HEK293 (cell line): ENCODE measurements around the gene MSH4.

Source experiments
- CTCF ChIA-PET: fragments of 350-600 bp; formaldehyde crosslinking; extraction: SDS; loops from one replicate; lab custom pipeline; 2021; ENCODE audit warnings: antibody characterized with exemption; lab: Yijun Ruan, JAX
- POLR2A ChIA-PET: fragments of 300-600 bp; formaldehyde crosslinking; extraction: SDS; loops from one replicate; lab custom pipeline; 2020; ENCODE audit warnings: antibody characterized with exemption, inconsistent platforms; lab: Yijun Ruan, JAX
- H3K27ac ChIP-seq: fragments of 200-500 bp; sonication (Bioruptor generic); 2 replicates; pipeline ENCODE4 v1.5.1; 2014; ENCODE audit warnings: low read depth, low read length, control low read depth, inconsistent platforms; ENCODE audit errors: extremely low read depth
- H3K36me3 ChIP-seq, 2 experiments: fragments of 200-500 bp in 1 of 2; sonication (Bioruptor generic) in 1 of 2; 1 replicate in 1 of 2; 2 replicates in 1 of 2; pipeline ENCODE4 v1.5.1; 2014 to 2017; ENCODE audit warnings: inconsistent platforms in 2 of 2, low read length in 2 of 2; ENCODE audit not compliant: control insufficient read depth in 2 of 2, insufficient read depth in 1 of 2
- H3K4me1 ChIP-seq: fragments of 200-500 bp; sonication (Bioruptor generic); 2 replicates; pipeline ENCODE4 v1.5.1; 2014; ENCODE audit warnings: mild to moderate bottlenecking, low read length, inconsistent platforms; ENCODE audit not compliant: control insufficient read depth, insufficient read depth
- H3K4me3 ChIP-seq: 2 replicates; pipeline ENCODE4 v1.5.1; 2011; ENCODE audit warnings: low read depth, mild to moderate bottlenecking, control low read depth, low read length, moderate library complexity
- H3K9me3 ChIP-seq: fragments of 200-500 bp; sonication (Bioruptor generic); 2 replicates; pipeline ENCODE4 v1.5.1; 2014; ENCODE audit warnings: low read depth, low read length, inconsistent platforms; ENCODE audit not compliant: control insufficient read depth, insufficient read depth
- EGR2 ChIP-seq: fragments of 450-650 bp; formaldehyde crosslinking; IDR thresholded peaks from 2 replicates; pipeline ENCODE4 v1.5.1; 2016; ENCODE audit warnings: low read depth, missing biosample characterization, missing genetic modification characterization
- GLIS1 ChIP-seq: fragments of 450-650 bp; formaldehyde crosslinking; IDR thresholded peaks from 2 replicates; pipeline ENCODE4 v1.5.1; 2016; ENCODE audit warnings: missing biosample characterization, missing genetic modification characterization
- HOXC10 ChIP-seq: sonication (generic); formaldehyde crosslinking; IDR thresholded peaks from 2 replicates; pipeline ENCODE4 v1.8.1; 2023; ENCODE audit warnings: mild to moderate bottlenecking, missing genetic modification reagents
- KLF1 ChIP-seq: fragments of 450-650 bp; formaldehyde crosslinking; IDR thresholded peaks from 2 replicates; pipeline ENCODE4 v1.5.1; 2016; ENCODE audit warnings: missing biosample characterization, missing genetic modification characterization
- KLF16 ChIP-seq: fragments of 450-650 bp; formaldehyde crosslinking; IDR thresholded peaks from 2 replicates; pipeline ENCODE4 v1.5.1; 2017; ENCODE audit warnings: missing biosample characterization, missing genetic modification characterization
- PRDM1 ChIP-seq: fragments of 450-650 bp; formaldehyde crosslinking; IDR thresholded peaks from 2 replicates; pipeline ENCODE4; 2016; ENCODE audit warnings: missing biosample characterization, missing genetic modification characterization
- SCRT2 ChIP-seq: fragments of 450-650 bp; formaldehyde crosslinking; IDR thresholded peaks from 2 replicates; pipeline ENCODE4 v1.5.1; 2016; ENCODE audit warnings: missing biosample characterization, missing genetic modification characterization
- ZFP37 ChIP-seq: fragments of 450-650 bp; formaldehyde crosslinking; IDR thresholded peaks from 2 replicates; pipeline ENCODE4 v1.5.1; 2016; ENCODE audit warnings: missing biosample characterization, missing genetic modification characterization
- ZNF114 ChIP-seq: fragments of 450-650 bp; formaldehyde crosslinking; IDR thresholded peaks from 2 replicates; pipeline ENCODE4 v1.5.0; 2017; ENCODE audit warnings: missing biosample characterization, missing genetic modification characterization
- ZNF221 ChIP-seq: fragments of 450-650 bp; formaldehyde crosslinking; IDR thresholded peaks from 2 replicates; pipeline ENCODE4 v1.5.1; 2017; ENCODE audit warnings: missing biosample characterization, missing genetic modification characterization, borderline replicate concordance
- ZNF302 ChIP-seq: fragments of 450-650 bp; formaldehyde crosslinking; IDR thresholded peaks from 2 replicates; pipeline ENCODE4 v1.5.1; 2016; ENCODE audit warnings: missing biosample characterization, missing genetic modification characterization, low read depth
- ZNF561 ChIP-seq: fragments of 450-650 bp; IDR thresholded peaks from 2 replicates; pipeline ENCODE4 v1.5.1; 2018; ENCODE audit warnings: missing biosample characterization, missing genetic modification characterization, borderline replicate concordance
- ZNF571 ChIP-seq: fragments of 450-650 bp; formaldehyde crosslinking; IDR thresholded peaks from 2 replicates; pipeline ENCODE4 v1.5.0; 2017; ENCODE audit warnings: missing biosample characterization, missing genetic modification characterization
- ZNF777 ChIP-seq: fragments of 450-650 bp; formaldehyde crosslinking; IDR thresholded peaks from 2 replicates; pipeline ENCODE4 v1.5.1; 2017; ENCODE audit warnings: missing biosample characterization, missing genetic modification characterization, borderline replicate concordance
- TF ChIP-seq, protein P1 (sequence below): fragments of 450-650 bp; formaldehyde crosslinking; IDR thresholded peaks from 2 replicates; pipeline ENCODE4 v1.5.1; 2017; ENCODE audit warnings: missing biosample characterization, missing genetic modification characterization

Gene MSH4

DNA sequence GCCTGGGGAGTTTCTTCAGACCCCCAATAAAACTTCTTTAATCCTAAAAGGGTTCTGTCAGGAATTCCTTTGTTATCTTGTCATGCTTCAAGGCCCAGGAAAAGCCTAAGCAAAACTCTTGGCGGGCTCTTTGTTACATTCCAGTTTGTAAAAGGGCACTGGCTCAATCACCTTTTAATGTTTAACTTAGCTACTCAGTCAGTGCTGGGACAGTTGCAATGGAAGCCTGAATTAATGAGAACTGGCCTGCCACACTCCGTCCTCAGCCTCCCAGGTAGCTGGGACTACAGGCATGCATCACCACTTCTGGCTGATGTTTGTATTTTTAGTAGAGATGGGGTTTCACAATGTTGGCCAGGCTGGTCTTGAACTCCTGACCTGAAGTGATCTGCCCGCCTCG, 156.8 kb downstream of the MSH4 start (continued):
- TF ChIP-seq PRDM1 (tag by site-specific recombination) (no peak), KLF1 (tag by site-specific recombination) (no peak), EGR2 (tag by site-specific recombination) (no peak)
- TF ChIP-seq, all 188 proteins: peak for 0

DNA sequence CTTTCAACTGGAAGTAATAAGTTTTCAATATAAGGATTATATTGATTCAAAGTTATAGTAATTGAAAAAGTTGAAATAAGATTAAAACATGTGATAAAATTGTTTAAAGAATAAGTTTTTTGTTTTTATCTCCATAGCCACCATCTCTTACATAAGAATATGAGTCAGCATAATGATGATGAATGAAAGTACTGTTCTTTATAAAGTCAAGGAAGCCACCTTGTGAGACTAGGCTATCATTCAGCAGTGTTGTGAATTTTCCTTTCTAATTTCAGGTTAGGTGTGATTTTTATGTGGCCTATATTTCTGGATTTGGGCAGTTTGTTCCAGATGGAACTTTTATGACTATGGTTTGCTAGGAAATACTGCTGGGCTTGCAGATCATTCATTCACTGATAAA, 157.9 kb downstream of the MSH4 start:
- no peak for TF ChIP-seq ZNF571 (tag by site-specific recombination)
- no peak for TF ChIP-seq SCRT2
- TF ChIP-seq HOXC10 (CRISPR knock-in tag): no peak
- TF ChIP-seq GLIS1 (tag by site-specific recombination): no peak
- no peak for TF ChIP-seq ZNF777 (tag by site-specific recombination)
- TF ChIP-seq, protein P1, sequence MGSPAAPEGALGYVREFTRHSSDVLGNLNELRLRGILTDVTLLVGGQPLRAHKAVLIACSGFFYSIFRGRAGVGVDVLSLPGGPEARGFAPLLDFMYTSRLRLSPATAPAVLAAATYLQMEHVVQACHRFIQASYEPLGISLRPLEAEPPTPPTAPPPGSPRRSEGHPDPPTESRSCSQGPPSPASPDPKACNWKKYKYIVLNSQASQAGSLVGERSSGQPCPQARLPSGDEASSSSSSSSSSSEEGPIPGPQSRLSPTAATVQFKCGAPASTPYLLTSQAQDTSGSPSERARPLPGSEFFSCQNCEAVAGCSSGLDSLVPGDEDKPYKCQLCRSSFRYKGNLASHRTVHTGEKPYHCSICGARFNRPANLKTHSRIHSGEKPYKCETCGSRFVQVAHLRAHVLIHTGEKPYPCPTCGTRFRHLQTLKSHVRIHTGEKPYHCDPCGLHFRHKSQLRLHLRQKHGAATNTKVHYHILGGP: no peak
- no peak for TF ChIP-seq ZFP37 (tag by site-specific recombination)
- no peak for TF ChIP-seq ZNF561 (tag by site-specific recombination)
- no peak for TF ChIP-seq ZNF221
- no peak for TF ChIP-seq ZNF302
- TF ChIP-seq ZNF114 (tag by site-specific recombination): no peak
- TF ChIP-seq KLF16 (tag by site-specific recombination): no peak
- Histone ChIP-seq H3K27ac (no peak overlapping the region), H3K4me3 (no peak overlapping the region), H3K9me3 (no peaks in the 10 kb centered on the region), H3K36me3 (no peaks in the 10 kb centered on the region), H3K4me1 (no peaks in the 10 kb centered on the region)
- CTCF ChIA-PET: no interaction called here
- POLR2A ChIA-PET: no interaction called here
